GM06990 (cell line): ENCODE data around the gene SYT8.

ENCODE experiments used
- DNase-seq: peaks from one replicate; pipeline ENCODE4 v3.0.0-alpha.2; 2011; ENCODE audit not compliant: insufficient read length; ENCODE audit errors: extremely low read depth
- H3K27me3 ChIP-seq: replicated peaks from 2 replicates; pipeline ENCODE4 v1.6.0; 2011; ENCODE audit warnings: low read length; ENCODE audit not compliant: control insufficient read depth, insufficient read depth
- H3K36me3 ChIP-seq: 2 replicates; pipeline ENCODE4 v1.5.1; 2011; ENCODE audit warnings: low read length; ENCODE audit not compliant: control insufficient read depth, insufficient read depth
- H3K4me3 ChIP-seq: replicated peaks from 2 replicates; pipeline ENCODE4 v1.5.1; 2011; ENCODE audit warnings: low read depth, mild to moderate bottlenecking, control low read depth, low read length
- TF ChIP-seq, protein P1 (sequence below): IDR thresholded peaks from 2 replicates; pipeline ENCODE4 v1.5.1; 2011; ENCODE audit warnings: low read length, control low read depth, mild to moderate bottlenecking, inconsistent platforms; ENCODE audit not compliant: insufficient read depth, poor library complexity, severe bottlenecking

Gene SYT8

DNA sequence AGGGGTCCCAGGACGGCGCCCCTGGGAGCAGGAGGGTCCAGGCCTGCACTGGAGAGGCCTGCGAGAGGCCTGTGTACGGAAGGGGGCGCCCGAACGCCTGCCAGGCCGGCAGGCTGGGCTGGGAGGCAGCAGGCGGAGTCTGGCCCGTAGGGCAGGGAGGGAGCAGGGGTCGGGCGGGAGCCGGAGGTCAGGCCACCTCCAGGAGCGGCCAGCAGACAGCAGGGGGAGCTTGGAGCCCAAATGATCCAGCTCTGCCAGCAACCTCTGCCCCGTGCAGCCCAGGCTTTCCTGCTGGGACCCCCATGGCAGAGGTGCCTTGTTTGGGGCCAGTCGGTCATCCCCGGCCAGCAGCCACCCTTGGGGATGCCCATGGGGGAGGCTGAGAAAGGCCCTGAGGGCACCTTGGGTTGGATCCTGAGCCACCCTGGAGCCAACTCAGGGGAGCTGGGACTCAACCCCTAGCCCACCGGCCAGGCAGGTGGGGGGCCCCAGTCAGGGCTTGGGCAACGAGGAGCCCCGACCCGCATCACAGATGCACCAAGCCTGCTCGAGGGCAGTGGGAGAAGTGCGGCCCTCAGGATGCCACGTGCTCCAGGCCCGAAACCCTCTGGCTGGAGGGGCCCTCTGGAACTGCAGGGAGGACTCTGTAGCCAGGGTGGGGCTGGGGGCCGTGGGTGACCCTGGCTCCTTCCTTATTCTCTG is 9.6 kb upstream of the SYT8 start:
- Histone ChIP-seq H3K4me3 (no peak overlapping the region), H3K36me3 (no peaks in the 10 kb centered on the region), H3K27me3 (no peaks in the 10 kb centered on the region; the same call in 1 of the 2 replicates)
- TF ChIP-seq, protein P1, sequence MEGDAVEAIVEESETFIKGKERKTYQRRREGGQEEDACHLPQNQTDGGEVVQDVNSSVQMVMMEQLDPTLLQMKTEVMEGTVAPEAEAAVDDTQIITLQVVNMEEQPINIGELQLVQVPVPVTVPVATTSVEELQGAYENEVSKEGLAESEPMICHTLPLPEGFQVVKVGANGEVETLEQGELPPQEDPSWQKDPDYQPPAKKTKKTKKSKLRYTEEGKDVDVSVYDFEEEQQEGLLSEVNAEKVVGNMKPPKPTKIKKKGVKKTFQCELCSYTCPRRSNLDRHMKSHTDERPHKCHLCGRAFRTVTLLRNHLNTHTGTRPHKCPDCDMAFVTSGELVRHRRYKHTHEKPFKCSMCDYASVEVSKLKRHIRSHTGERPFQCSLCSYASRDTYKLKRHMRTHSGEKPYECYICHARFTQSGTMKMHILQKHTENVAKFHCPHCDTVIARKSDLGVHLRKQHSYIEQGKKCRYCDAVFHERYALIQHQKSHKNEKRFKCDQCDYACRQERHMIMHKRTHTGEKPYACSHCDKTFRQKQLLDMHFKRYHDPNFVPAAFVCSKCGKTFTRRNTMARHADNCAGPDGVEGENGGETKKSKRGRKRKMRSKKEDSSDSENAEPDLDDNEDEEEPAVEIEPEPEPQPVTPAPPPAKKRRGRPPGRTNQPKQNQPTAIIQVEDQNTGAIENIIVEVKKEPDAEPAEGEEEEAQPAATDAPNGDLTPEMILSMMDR: peak; percentile 66
- DNase-seq: no peak

- TF ChIP-seq, protein P1: no peak
Observed at GRCh38 chr11:1825785-1826451, 8.9 kb upstream of the SYT8 start.

GRCh38 chr11:1826552-1827094 is 8.2 kb upstream of the SYT8 start:
- Histone ChIP-seq H3K36me3 (no peaks in the 10 kb centered on the region), H3K4me3 (no peak overlapping the region), H3K27me3 (no peaks in the 10 kb centered on the region; the same call in 1 of the 2 replicates)
- no peak for DNase-seq
- TF ChIP-seq, protein P1: peak; percentile 37

More at GRCh38 chr11:1825785-1826451, 8.9 kb upstream of the SYT8 start:
- H3K36me3 ChIP-seq: no peaks in the 10 kb centered on the region
- H3K4me3 ChIP-seq: no peak overlapping the region
- H3K27me3 ChIP-seq: no peaks in the 10 kb centered on the region; the same call in 1 of the 2 replicates
- no peak for DNase-seq

DNA sequence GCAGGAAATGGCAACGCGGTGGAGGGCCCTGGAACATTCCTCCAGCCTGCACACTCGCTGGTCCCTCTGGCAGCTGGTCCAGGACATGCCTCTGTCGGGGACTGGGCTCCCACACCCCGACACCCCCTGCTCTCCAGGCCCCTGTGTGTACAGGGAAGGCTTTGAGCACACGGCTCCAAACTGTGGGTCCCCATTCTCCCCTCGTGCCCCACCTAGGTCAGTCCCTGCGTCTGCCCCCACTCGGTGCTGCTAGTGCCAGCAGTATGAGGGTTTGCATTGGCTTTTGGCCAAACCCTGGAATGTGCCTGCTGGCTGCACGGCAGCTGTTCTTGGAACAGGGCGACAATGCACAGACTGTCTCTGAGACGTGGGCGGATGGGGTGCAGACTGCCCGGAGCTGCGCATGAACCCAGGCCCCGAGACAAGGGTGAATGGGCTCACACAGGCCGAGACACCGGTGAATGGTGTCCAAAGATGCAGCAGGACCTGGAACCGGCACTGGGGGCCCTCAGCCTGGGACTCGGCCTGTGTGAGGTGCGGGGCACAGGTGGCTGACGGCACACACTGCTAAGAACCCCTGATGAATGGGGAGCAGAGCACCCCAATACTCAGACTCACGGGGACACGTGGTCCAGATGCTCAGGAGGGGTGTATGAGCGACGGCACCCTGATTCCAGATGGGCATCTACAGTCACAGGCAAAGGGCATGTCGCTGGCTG is 7.5 kb upstream of the SYT8 start:
- Histone ChIP-seq H3K4me3 (no peak overlapping the region), H3K36me3 (no peaks in the 10 kb centered on the region), H3K27me3 (no peaks in the 10 kb centered on the region; the same call in 1 of the 2 replicates)
- TF ChIP-seq, protein P1: no peak
- no peak for DNase-seq

DNA sequence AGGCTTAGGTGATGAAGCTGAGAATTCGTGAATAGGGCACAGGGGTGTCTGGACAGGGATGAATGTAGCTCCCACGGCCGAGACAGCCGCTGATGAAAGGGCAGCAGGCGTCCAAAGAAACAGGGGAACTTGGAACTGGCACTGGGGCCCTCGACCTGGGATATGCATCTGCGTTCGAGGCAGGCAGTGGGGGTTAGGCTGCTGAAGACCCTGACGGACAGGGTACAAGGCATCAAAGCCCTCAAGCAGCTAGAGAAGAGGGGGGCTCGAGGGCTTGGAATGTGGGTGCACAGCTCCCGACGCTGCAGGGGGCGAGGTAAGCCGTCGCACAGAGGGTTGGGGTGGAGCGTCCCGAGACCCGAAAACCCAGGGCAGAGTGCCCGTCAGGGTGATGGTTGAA is 6.9 kb upstream of the SYT8 start:
- TF ChIP-seq, protein P1: no peak
- H3K4me3 ChIP-seq: no peak overlapping the region
- no peaks in the 10 kb centered on the region; the same call in 1 of the 2 replicates for H3K27me3 ChIP-seq
- no peak for DNase-seq
- H3K36me3 ChIP-seq: no peaks in the 10 kb centered on the region
